Activated naive CD4-positive, alpha-beta T cell treated with anti-CD3 and anti-CD28 coated beads for 36 hours (primary cell): ENCODE measurements around the gene USF3. TPM values are rescaled to one million over a fixed set of nuclear protein-coding genes. Genes with fewer than 3 reads are reported as not detected.

Source experiments
- CTCF ChIA-PET: fragments of 350-600 bp; sonication (Branson Sonifier 250); formaldehyde crosslinking; loops from one replicate; lab custom pipeline; 2021; ENCODE audit warnings: antibody characterized with exemption; lab: Charles Lee
- DNase-seq: peaks from one replicate; pipeline ENCODE4 v3.0.0-alpha.2; 2020
- H3K27ac Mint-ChIP-seq: one replicate; pipeline ENCODE4 v1.8.0; 2021; ENCODE audit warnings: mild to moderate bottlenecking, mixed read lengths
- H3K27me3 Mint-ChIP-seq: one replicate; pipeline ENCODE4 v1.8.0; 2021; ENCODE audit warnings: low read depth, mixed read lengths
- H3K36me3 Mint-ChIP-seq: one replicate; pipeline ENCODE4 v1.8.0; 2021; ENCODE audit warnings: low read depth, mixed read lengths
- H3K4me1 Mint-ChIP-seq: one replicate; pipeline ENCODE4 v1.8.0; 2021; ENCODE audit warnings: low read depth, mixed read lengths
- H3K4me3 Mint-ChIP-seq: one replicate; pipeline ENCODE4 v1.8.0; 2021; ENCODE audit warnings: mild to moderate bottlenecking, moderate library complexity, mixed read lengths
- H3K9me3 Mint-ChIP-seq: one replicate; pipeline ENCODE4 v1.8.0; 2021; ENCODE audit warnings: mixed read lengths
- intact Hi-C: fragments of 100-400 bp; cut with micrococcal nuclease; formaldehyde crosslinking; loops from one replicate; pipeline ENCODE4 v1.15.1; 2023
- total RNA-seq, 2 experiments: library from RNA; stranded (reverse); gene quantifications; one replicate each; pipeline ENCODE4 v1.2.3, GENCODE V29; 2021

The USF3 gene
- total RNA-seq, 2 experiments from 2014 or later, result 7.5 to 7.9 TPM

GRCh38 chr3:113664523-113665094, 31.8 kb downstream of the USF3 start:
- CTCF ChIA-PET, result interaction anchor here (1.5 kb wide), 1 partner anchor 171 kb away, joined by 3 read pairs; no protein-coding TSS in a partner anchor
- H3K9me3 Mint-ChIP-seq, result no peaks in the 10 kb centered on the region
- H3K36me3 Mint-ChIP-seq, result peaks cover 32% of the 10 kb centered on the region
- H3K4me3 Mint-ChIP-seq, result no peak overlapping the region
- no peak overlapping the region for H3K27ac Mint-ChIP-seq
- intact Hi-C loops, result no loop called here
- H3K27me3 Mint-ChIP-seq, result no peaks in the 10 kb centered on the region
- H3K4me1 Mint-ChIP-seq, result peaks cover 18% of the 10 kb centered on the region
- no peak for DNase-seq

- Mint-ChIP-seq H3K36me3 (peaks cover 40% of the 10 kb centered on the region), H3K4me1 (peaks cover 13% of the 10 kb centered on the region), H3K9me3 (no peaks in the 10 kb centered on the region), H3K27me3 (no peaks in the 10 kb centered on the region), H3K4me3 (no peak overlapping the region), H3K27ac (no peak overlapping the region)
- CTCF ChIA-PET, result interaction anchor here (1.5 kb wide), 1 partner anchor 170 kb away, joined by 3 read pairs; no protein-coding TSS in a partner anchor
- intact Hi-C loops, result no loop called here
- no peak for DNase-seq
Measured at GRCh38 chr3:113663761-113664160, 32.7 kb downstream of the USF3 start.

GRCh38 chr3:113663324-113663750, 33.1 kb downstream of the USF3 start:
- Mint-ChIP-seq H3K36me3 (peaks cover 43% of the 10 kb centered on the region), H3K4me3 (no peak overlapping the region), H3K27ac (no peak overlapping the region), H3K27me3 (no peaks in the 10 kb centered on the region), H3K4me1 (peaks cover 9% of the 10 kb centered on the region), H3K9me3 (no peaks in the 10 kb centered on the region)
- CTCF ChIA-PET, result interaction anchor here (1.5 kb wide), 1 partner anchor 170 kb away, joined by 3 read pairs; no protein-coding TSS in a partner anchor
- intact Hi-C loops, result no loop called here
- DNase-seq, result no peak

- no peak for DNase-seq
- intact Hi-C loops, result no loop called here
- H3K4me3 Mint-ChIP-seq, result no peak overlapping the region
- H3K4me1 Mint-ChIP-seq, result peaks cover 5% of the 10 kb centered on the region
- H3K36me3 Mint-ChIP-seq, result peaks cover 45% of the 10 kb centered on the region
- no peaks in the 10 kb centered on the region for H3K9me3 Mint-ChIP-seq
- no peak overlapping the region for H3K27ac Mint-ChIP-seq
- CTCF ChIA-PET, result no interaction called here
- H3K27me3 Mint-ChIP-seq, result no peaks in the 10 kb centered on the region
Measured at GRCh38 chr3:113662824-113663223, 33.6 kb downstream of the USF3 start.

DNA sequence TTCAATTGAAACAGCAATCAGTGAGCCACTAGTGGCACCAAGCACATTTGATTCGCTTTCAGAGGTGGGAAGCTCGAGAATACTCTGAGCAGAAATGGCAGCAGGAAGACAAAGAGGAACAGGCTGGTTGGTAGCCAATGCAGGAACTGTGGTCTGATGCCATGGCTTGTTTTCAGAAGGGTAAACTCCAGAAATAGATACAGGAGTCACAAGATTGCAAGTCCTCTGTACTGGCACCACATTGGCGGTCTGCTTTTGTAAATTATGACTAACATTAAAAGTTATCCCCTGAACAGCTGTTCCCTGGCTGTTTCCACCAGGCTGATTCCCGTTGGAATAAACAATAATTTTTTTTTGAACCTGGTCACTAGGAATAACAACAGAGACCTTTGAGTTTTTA, 35.5 kb downstream of the USF3 start:
- CTCF ChIA-PET, result interaction anchor here (0.6 kb wide), 2 partner anchors 136 to 438 kb away, joined by 3 to 6 read pairs; no protein-coding TSS in a partner anchor
- no peaks in the 10 kb centered on the region for H3K9me3 Mint-ChIP-seq
- intact Hi-C loops, result no loop called here
- no peak overlapping the region for H3K27ac Mint-ChIP-seq
- no peak overlapping the region for H3K4me3 Mint-ChIP-seq
- no peak for DNase-seq
- peaks cover 52% of the 10 kb centered on the region for H3K36me3 Mint-ChIP-seq
- no peaks in the 10 kb centered on the region for H3K4me1 Mint-ChIP-seq
- H3K27me3 Mint-ChIP-seq, result no peaks in the 10 kb centered on the region

DNA sequence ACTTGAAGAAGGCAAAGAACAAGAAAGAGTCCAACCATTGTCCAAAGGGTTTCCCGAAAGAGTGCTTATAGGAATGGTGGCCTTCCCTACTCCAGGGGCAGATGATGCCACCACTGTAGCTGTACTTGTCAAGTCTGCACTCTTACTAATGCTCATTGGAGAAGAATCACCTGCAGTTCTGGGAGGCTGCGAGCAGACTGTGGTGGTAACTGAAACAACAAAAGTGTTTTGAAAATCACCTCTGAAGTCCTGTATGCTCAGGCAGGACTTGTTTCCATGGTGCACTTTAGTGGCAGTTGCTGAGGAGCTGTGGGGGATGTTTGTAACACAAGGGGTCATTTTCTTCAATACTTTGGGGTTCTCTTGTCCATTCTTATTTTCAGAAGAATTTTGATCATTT, 36.0 kb downstream of the USF3 start:
- H3K27ac Mint-ChIP-seq, result no peak overlapping the region
- CTCF ChIA-PET, result no interaction called here
- H3K27me3 Mint-ChIP-seq, result no peaks in the 10 kb centered on the region
- H3K36me3 Mint-ChIP-seq, result peaks cover 55% of the 10 kb centered on the region
- H3K4me3 Mint-ChIP-seq, result no peak overlapping the region
- intact Hi-C loops, result no loop called here
- H3K4me1 Mint-ChIP-seq, result no peaks in the 10 kb centered on the region
- no peaks in the 10 kb centered on the region for H3K9me3 Mint-ChIP-seq
- DNase-seq, result no peak

DNA sequence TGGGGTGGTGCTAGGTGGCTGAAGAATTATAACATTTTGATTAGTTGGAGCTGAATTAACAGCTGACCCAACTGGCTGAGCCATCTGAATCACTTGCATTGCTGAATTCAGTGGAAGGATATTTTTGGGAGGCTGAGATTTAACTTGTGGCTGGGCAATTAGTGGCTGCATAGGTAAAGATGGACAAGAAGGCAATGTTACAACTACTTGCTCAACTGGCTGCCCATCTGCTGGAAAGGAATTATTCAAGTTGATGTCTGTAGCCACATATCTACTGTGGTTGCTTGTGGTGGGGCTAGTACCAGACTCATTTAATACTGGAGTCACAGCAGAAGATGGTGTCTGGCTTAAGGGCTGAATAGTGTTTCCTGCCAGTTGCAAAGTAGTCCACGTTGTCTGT, 36.4 kb downstream of the USF3 start:
- H3K36me3 Mint-ChIP-seq, result peaks cover 55% of the 10 kb centered on the region
- no peak for DNase-seq
- H3K27ac Mint-ChIP-seq, result no peak overlapping the region
- no peaks in the 10 kb centered on the region for H3K27me3 Mint-ChIP-seq
- no peaks in the 10 kb centered on the region for H3K9me3 Mint-ChIP-seq
- CTCF ChIA-PET, result no interaction called here
- intact Hi-C loops, result no loop called here
- no peaks in the 10 kb centered on the region for H3K4me1 Mint-ChIP-seq
- H3K4me3 Mint-ChIP-seq, result no peak overlapping the region

DNA sequence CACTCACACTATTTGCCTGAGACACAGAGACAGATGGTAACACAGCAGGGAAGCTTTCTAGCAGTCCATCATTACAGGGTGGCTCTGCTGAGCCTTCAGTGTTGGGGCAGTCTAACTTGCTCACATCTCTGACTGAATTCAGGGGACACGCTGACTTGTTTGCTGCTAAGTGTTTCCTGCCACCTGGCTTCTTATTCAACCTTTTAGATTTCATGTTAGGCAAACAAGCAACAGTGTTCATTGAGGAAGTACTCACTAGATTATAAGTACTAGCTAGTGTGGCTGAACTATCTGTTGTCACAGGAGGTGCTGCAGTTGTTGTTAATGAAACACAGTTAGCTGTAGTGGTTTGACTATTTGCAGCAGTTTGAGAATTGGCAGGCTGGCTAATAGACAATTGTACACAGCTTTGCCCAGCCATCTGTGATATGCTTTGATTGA, 37.3 kb downstream of the USF3 start:
- CTCF ChIA-PET, result no interaction called here

GRCh38 chr3:113658107-113658506, 38.3 kb downstream of the USF3 start:
- CTCF ChIA-PET, result no interaction called here
- Mint-ChIP-seq H3K4me1 (no peaks in the 10 kb centered on the region), H3K36me3 (peaks cover 51% of the 10 kb centered on the region), H3K27ac (no peak overlapping the region), H3K9me3 (no peaks in the 10 kb centered on the region), H3K4me3 (no peak overlapping the region), H3K27me3 (no peaks in the 10 kb centered on the region)
- no peak for DNase-seq
- intact Hi-C loops, result no loop called here

More for the DNA sequence above, 37.3 kb downstream of the USF3 start:
- DNase-seq, result no peak
- Mint-ChIP-seq H3K27ac (no peak overlapping the region), H3K36me3 (peaks cover 55% of the 10 kb centered on the region), H3K9me3 (no peaks in the 10 kb centered on the region), H3K4me3 (no peak overlapping the region), H3K4me1 (no peaks in the 10 kb centered on the region), H3K27me3 (no peaks in the 10 kb centered on the region)
- intact Hi-C loops, result no loop called here

DNA sequence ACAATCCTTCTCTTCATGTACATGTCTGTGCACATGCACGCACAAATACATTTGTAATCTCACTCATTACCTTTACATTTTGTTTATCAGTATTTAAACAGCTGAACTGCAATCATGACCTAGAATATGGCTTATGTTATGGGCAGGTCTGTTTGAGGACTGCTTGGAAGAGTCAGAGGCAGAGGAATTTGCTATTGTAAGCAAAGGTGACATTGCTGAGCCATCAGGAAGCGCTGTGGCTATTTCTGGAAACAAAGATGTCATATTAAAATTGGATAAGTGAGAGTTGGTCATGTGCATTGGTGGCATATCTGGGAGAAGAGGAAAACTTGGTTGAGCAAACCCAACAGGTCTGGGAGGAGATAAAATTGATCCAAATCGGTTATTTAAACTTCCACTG, 41.6 kb downstream of the USF3 start:
- H3K4me3 Mint-ChIP-seq, result no peak overlapping the region
- intact Hi-C loops, result no loop called here
- H3K27me3 Mint-ChIP-seq, result no peaks in the 10 kb centered on the region
- H3K27ac Mint-ChIP-seq, result no peak overlapping the region
- CTCF ChIA-PET, result no interaction called here
- peaks cover 30% of the 10 kb centered on the region for H3K36me3 Mint-ChIP-seq
- no peaks in the 10 kb centered on the region for H3K4me1 Mint-ChIP-seq
- no peak for DNase-seq
- H3K9me3 Mint-ChIP-seq, result no peaks in the 10 kb centered on the region

- H3K4me1 Mint-ChIP-seq, result no peaks in the 10 kb centered on the region
Measured at GRCh38 chr3:113654310-113654709, 42.1 kb downstream of the USF3 start.

DNA sequence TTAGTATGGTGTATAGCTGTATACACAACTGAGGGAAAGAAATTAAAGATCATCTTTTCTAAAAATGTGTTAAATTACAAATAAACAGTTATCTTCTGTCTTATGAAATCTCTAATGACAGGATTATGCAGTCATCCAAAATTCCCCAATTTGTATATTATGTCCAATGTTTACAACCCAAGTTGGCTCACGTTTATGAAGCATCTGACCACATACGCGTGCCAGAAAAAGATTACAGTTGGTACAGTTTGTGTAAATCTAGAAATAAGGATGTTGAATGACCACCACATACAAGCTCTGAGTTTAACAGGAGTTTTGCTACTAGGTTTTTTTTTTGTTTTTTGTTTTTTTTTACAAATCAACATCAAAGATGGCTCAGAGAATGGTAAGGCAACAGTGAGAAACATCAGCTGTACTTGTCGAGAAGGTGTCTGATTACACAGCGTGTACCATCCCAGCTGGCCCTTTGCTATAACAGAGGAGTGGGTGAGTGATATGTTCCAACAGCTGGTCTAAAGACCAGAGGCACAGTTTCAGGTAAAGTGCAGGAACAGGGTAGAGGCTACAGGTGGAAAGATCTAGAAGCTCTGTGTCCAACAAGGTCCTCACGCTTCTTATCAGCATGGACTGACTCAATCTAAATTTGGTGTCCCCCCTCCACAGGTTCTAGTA, 47.1 kb downstream of the USF3 start:
- H3K4me3 Mint-ChIP-seq, result no peak overlapping the region
- peaks cover 5% of the 10 kb centered on the region for H3K36me3 Mint-ChIP-seq
- CTCF ChIA-PET, result no interaction called here
- intact Hi-C loops, result no loop called here
- H3K27ac Mint-ChIP-seq, result no peak overlapping the region
- H3K27me3 Mint-ChIP-seq, result no peaks in the 10 kb centered on the region
- DNase-seq, result no peak
- peaks cover 14% of the 10 kb centered on the region for H3K9me3 Mint-ChIP-seq
- no peaks in the 10 kb centered on the region for H3K4me1 Mint-ChIP-seq

More at GRCh38 chr3:113654310-113654709, 42.1 kb downstream of the USF3 start:
- Mint-ChIP-seq H3K4me3 (no peak overlapping the region), H3K27me3 (no peaks in the 10 kb centered on the region), H3K9me3 (no peaks in the 10 kb centered on the region), H3K36me3 (peaks cover 29% of the 10 kb centered on the region), H3K27ac (no peak overlapping the region)
- DNase-seq, result no peak
- intact Hi-C loops, result no loop called here
- CTCF ChIA-PET, result no interaction called here

- H3K4me3 Mint-ChIP-seq, result no peak overlapping the region
- CTCF ChIA-PET, result no interaction called here
- H3K36me3 Mint-ChIP-seq, result peaks cover 7% of the 10 kb centered on the region
- no peak overlapping the region for H3K27ac Mint-ChIP-seq
- DNase-seq, result no peak
- no peaks in the 10 kb centered on the region for H3K4me1 Mint-ChIP-seq
- intact Hi-C loops, result no loop called here
- H3K9me3 Mint-ChIP-seq, result peaks cover 19% of the 10 kb centered on the region
- H3K27me3 Mint-ChIP-seq, result no peaks in the 10 kb centered on the region
Measured at GRCh38 chr3:113648524-113648923, 47.9 kb downstream of the USF3 start.
